ENCODE data around the gene WDR70. TPM values are rescaled to one million over a fixed set of nuclear protein-coding genes. Genes with fewer than 3 reads are reported as not detected.
A peak's percentile ranks its signal among the peaks of the same experiment; 100 is the strongest.
"Not testable (repeated sequence)": the region's sequence is repeated elsewhere in the genome, so short reads cannot be mapped to it uniquely, and the experiment has no call there.

WDR70 gene
- total RNA-seq, 1 donor from 2014 or later, result 16.4 TPM

GRCh38 chr5:37661227-37661920 lies 282.3 kb downstream of the WDR70 start:
- DNase-seq (ENCODE audit: missing footprints) (no peak), ATAC-seq (no peak)
- intact Hi-C loops (cut with DNase I), result no loop called here

DNA sequence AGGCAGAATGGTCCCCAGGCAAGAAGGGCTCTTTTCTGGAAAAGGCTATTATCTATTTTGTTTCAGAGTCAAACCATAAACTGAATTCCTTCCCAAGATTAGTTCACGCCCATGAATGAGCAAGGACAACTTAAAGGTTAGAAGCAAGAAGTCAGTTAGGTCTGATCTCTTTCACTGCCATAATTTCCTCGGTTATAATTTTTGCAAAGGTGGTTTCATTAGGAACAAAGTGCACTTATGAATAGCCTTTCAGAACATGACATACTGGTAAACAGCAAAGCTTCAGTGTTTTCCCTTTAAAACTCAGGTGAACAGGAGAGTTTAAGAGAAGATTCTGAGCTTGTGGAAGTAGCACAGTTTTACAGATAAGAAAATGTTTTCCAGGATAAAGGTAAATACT lies 282.8 kb downstream of the WDR70 start:
- no peak for ATAC-seq
- intact Hi-C loops (cut with DNase I), result no loop called here

DNA sequence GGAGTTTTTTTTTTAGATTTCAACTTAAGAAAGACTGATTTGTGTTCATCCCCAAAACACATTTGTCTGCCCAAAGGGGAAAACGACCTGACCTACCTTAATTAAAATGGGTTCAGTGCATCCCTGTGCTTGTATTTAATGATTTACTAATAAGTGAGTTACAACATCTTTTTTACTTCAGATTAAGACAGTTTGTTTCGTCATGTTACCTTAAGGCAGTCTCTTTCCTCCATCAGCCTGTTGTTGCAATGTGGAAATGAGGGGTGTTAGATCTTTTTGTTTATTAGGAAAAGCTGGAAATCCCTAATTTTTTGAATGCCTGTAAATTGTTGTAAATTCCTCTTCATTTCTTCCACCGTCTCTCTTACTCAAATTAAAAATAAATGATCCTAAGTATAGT lies 283.2 kb downstream of the WDR70 start:
- no peak for DNase-seq (ENCODE audit: missing footprints)
- no peak for ATAC-seq
- intact Hi-C loops (cut with DNase I), result no loop called here

More for the DNA sequence above, 282.8 kb downstream of the WDR70 start:
- DNase-seq (ENCODE audit: missing footprints), result no peak

DNA sequence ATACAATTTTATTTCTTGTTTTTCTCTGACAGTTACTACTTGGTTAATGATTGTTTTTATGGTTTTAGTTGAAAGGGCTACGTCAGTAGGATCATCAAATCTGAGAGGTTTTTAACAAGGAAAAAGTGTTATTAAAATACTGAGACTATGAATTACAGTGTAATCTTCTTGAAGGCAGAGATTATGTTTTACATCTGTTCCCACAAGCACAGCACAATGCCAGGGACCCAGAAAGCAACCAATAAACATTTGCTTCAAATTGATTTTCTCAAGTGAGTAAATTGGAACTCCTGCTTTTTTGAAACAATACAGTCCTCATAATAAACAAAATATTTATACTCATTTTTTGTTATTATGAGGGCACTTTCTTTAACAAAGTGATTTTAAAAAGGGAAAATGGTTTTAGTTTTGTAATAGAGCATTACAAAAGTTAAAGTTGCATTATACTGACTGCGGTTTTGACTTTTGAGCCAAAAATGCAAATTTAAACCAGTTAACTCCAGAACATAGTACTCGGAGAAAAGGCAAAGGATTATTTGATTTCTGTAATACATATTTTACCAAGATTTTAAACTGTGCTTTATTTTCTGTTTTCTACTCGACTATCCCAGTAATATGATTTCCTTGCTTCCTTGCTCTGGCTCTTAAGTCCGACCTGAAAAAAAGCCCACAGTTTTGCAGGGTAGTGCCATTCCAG lies 283.8 kb downstream of the WDR70 start:
- ATAC-seq (no peak), DNase-seq (ENCODE audit: missing footprints) (no peak)
- intact Hi-C loops (cut with DNase I), result no loop called here

- intact Hi-C loops (cut with DNase I), result no loop called here
- DNase-seq (ENCODE audit: missing footprints) (no peak), ATAC-seq (no peak)
Observed at GRCh38 chr5:37663538-37663937, 284.4 kb downstream of the WDR70 start.

- intact Hi-C loops (cut with DNase I), result no loop called here
Observed at GRCh38 chr5:37664551-37664950, 285.4 kb downstream of the WDR70 start.

DNA sequence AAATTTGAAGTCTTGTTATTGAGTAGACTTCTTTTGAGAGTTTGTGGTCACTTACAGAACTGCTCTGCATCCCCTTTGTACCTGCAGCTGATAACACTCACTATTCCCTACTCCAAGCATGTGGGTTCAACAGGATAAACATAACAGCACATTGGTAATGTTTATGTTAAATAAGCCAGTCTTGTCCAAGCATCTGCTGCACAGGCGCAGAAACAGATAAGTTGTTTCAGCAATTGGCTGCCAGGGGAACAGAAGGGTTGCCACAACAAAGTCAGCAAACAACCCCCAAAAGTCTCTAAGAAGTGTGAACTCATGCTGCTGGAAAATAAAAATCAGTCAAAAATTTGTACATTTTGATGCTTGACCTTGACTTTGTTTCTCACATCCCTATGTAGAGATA lies 286.2 kb downstream of the WDR70 start:
- ATAC-seq (no peak), DNase-seq (ENCODE audit: missing footprints) (no peak)
- intact Hi-C loops (cut with DNase I), result no loop called here

More at GRCh38 chr5:37664551-37664950, 285.4 kb downstream of the WDR70 start:
- ATAC-seq, result no peak
- no peak for DNase-seq (ENCODE audit: missing footprints)

- intact Hi-C loops (cut with DNase I), result no loop called here
Observed at GRCh38 chr5:37665889-37666288, 286.8 kb downstream of the WDR70 start.

GRCh38 chr5:37667430-37667829 lies 288.3 kb downstream of the WDR70 start:
- intact Hi-C loops (cut with DNase I), result no loop called here
- ATAC-seq (no peak), DNase-seq (ENCODE audit: missing footprints) (no peak)

More at GRCh38 chr5:37665889-37666288, 286.8 kb downstream of the WDR70 start:
- ATAC-seq (peak; percentile 96), DNase-seq (ENCODE audit: missing footprints) (peak; percentile 74)

- ATAC-seq (no peak), DNase-seq (ENCODE audit: missing footprints) (no peak)
- intact Hi-C loops (cut with DNase I), result no loop called here
Observed at GRCh38 chr5:37667846-37668245, 288.7 kb downstream of the WDR70 start.

DNA sequence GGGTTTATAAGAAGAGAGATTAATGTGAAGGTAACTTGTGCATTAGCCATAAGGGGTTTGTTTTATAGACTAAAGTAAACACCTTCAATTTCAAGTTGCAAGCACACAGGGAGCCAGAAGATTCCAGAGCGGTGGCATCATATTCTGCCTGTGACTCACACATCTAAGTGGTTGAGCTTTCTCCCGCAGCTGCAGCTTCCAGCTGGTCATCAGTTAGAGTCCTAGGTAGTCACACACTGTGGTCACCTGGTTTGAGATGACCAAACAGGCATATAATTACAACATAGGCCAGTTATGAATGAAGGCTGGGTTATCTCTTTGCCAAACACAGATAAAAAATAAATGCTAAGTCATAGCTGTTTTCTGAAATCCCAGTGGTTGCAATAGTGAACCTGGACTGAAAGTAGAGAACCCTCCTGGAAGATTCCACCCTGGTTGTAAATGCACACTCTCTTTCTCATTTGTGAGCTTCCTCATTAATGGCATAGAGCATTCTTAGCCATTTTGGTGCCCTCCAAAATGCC lies 289.5 kb downstream of the WDR70 start:
- DNase-seq (ENCODE audit: missing footprints) (no peak), ATAC-seq (peak; percentile 47)
- intact Hi-C loops (cut with DNase I), result no loop called here

DNA sequence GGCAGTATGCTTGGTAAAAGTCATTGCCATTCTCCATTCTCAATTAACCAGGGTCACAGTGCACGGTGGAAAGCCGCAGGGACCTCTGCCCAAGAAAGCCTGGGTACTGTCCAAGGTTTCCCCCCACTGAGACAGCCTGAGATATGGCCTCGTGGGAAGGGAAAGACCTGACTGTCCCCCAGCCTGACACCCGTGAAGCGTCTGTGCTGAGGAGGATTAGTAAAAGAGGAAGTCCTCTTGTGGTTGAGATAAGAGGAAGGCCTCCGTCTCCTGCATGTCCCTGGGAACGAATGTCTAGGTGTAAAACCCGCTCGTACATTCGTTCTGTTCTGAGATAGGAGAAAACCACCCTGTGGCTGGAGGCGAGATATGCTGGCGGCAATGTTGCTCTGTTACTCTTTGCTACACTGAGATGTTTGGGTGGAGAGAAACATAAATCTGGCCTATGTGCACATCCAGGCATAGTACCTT lies 293.0 kb downstream of the WDR70 start:
- DNase-seq (ENCODE audit: missing footprints); intact Hi-C loops (cut with DNase I); ATAC-seq: not testable (repeated sequence)

DNA sequence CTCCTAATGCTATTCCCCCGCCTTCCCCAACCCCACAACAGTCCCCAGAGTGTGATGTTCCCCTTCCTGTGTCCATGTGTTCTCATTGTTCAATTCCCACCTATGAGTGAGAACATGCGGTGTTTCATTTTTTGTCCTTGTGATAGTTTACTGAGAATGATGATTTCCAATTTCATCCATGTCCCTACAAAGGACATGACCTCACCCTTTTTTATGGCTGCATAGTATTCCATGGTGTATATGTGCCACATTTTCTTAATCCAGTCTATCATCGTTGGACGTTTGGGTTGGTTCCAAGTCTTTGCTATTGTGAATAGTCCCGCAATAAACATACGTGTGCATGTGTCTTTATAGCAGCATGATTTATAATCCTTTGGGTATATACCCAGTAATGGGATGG lies 295.2 kb downstream of the WDR70 start:
- DNase-seq (ENCODE audit: missing footprints); ATAC-seq; intact Hi-C loops (cut with DNase I): not testable (repeated sequence)

GRCh38 chr5:37679326-37679725 lies 300.2 kb downstream of the WDR70 start:
- DNase-seq (ENCODE audit: missing footprints); ATAC-seq; intact Hi-C loops (cut with DNase I): not testable (repeated sequence)

DNA sequence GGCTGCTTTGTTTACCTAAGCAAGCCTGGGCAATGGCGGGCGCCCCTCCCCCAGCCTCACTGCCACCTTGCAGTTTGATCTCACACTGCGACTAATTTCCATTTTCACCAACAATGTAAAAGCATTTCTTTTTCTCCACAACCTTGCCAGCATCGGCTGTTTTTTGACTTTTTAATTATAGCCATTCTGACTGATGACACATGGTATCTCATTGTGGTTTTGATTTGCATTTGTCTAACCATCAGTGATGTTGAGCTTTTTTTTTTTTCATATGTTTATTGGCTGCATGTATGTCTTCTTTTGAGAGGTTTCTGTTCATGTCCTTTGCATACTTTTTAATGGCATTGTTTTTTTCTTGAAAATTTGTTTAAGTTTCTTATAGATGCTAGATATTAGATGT lies 300.8 kb downstream of the WDR70 start:
- ATAC-seq; intact Hi-C loops (cut with DNase I); DNase-seq (ENCODE audit: missing footprints): not testable (repeated sequence)

DNA sequence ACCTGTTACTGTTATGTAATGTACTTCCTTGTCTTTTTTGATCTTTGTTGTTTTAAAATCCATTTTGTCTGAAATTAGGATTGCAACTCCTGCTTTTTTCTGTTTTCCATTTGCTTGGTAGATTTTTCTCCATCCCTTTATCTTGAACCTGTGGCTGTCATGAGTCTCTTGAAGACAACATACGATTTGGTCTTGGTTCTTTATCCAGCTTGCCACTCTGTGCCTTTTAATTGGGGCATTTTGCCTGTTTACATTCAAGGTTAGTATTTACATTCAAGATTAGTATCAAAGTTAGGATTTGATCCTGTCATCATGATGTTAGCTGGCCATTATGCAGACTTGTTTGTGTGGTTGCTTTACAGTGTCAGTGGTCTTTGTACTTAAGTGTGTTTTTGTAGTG lies 304.0 kb downstream of the WDR70 start:
- no peak for DNase-seq (ENCODE audit: missing footprints)
- no peak for ATAC-seq
- intact Hi-C loops (cut with DNase I), result no loop called here

DNA sequence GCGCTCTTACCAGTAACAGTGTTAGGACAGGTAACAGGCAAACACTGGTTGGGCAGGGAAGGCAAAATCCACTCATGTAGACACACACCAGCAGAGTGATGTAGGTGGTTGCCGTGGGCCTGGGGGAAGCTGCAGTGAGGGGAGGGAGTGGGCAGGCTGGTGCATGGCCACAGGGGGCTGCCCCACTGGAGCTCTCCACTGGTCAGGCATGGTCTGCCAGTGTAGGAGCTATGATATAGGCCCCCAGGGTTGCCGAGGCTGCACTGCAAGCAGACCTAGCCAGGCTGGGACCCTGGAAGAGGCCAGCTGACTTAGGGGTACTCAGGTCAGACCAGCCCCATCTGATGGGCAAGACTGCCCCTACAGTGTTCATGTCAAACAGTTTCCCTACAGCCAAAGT lies 306.1 kb downstream of the WDR70 start:
- intact Hi-C loops (cut with DNase I), result no loop called here
- no peak for ATAC-seq
- DNase-seq (ENCODE audit: missing footprints), result no peak

DNA sequence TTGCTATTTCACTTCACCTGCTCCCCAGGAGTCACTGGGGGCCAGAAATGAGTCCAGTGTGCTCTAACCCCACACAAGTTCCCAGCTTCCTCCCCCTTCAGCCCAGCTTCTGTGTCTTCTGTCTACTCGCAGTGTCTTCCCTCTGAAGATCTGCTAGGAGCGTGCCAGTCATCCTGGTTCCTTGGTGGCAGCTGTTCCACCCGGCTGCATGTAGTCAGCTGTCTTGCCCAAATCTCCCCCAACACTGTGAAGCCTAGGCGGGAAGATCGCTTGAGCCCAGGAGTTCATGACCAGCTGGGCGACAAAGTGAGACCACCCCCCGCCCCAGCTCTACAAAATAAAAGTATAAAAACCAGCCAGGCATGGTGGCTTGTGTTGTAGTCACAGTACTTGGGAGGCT lies 306.7 kb downstream of the WDR70 start:
- DNase-seq (ENCODE audit: missing footprints) (peak; percentile 62), ATAC-seq (no peak)
- intact Hi-C loops (cut with DNase I), result no loop called here

DNA sequence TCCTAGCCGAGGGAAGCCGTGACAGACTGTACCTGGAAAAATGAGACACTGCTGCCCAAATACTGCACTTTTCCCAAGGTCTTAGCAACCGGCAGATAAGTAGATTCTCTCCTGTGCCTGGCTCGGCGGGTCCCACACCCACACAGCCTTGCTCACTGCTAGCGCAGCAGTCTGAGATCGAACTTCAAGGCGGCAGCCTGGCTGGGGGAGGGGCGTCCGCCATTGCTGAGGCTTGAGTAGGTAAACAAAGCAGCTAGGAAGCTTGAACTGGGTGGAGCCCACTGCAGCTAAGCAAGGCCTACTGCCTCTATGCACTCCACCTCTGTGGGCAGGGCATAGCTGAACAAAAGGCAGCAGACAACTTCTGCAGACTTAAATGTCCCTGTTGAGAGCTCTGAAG lies 309.8 kb downstream of the WDR70 start:
- DNase-seq (ENCODE audit: missing footprints); intact Hi-C loops (cut with DNase I); ATAC-seq: not testable (repeated sequence)

DNA sequence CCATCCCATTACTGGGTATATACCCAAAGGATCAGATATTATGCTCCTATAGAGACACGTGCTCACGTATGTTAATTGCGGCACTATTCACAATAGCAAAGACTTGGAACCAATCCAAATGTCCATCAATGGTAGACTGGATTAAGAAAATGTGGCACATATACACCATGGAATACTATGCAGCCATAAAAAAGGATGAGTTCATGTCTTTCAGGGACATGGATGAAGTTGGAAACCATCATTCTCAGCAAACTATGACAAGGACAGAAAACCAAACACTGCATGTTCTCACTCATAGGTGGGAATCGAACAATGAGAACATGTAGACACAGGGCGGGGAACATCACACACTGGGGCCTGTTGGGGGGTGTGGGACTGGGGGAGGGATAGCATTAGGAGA lies 315.2 kb downstream of the WDR70 start:
- intact Hi-C loops (cut with DNase I); DNase-seq (ENCODE audit: missing footprints); ATAC-seq: not testable (repeated sequence)
